Middle frontal gyrus (tissue), 1 donor: ENCODE data around the gene ZDHHC22.

Experiments used
- DNase-seq: peaks from one replicate; pipeline ENCODE4 v3.0.0-alpha.2; 2015; ENCODE audit warnings: low spot score; ENCODE audit errors: extremely low spot score

The ZDHHC22 gene

DNA sequence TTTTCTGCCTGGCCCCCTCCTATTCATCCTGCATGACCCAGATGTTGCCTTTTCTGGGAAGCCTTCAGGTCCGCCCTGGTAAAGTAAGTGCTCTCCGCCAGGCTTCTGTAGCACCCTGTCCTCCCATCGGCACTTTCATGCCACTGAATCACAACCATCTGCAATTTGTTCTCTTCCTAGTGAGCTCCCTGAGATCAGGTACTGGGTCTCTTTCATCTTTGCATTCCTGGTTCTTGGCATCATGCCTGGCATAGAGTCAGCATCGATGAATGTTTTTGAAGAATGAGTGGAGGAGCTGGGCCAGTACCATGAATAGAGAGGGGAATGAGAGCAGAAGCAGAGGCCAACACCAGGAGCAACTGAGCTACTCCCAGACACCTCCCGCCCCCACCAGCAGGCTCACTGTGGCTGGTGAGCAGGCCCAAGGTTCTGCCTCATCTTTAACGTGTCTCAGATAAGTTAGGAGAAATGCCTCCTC lies 13.1 kb downstream of the ZDHHC22 start:
- no peak for DNase-seq

DNA sequence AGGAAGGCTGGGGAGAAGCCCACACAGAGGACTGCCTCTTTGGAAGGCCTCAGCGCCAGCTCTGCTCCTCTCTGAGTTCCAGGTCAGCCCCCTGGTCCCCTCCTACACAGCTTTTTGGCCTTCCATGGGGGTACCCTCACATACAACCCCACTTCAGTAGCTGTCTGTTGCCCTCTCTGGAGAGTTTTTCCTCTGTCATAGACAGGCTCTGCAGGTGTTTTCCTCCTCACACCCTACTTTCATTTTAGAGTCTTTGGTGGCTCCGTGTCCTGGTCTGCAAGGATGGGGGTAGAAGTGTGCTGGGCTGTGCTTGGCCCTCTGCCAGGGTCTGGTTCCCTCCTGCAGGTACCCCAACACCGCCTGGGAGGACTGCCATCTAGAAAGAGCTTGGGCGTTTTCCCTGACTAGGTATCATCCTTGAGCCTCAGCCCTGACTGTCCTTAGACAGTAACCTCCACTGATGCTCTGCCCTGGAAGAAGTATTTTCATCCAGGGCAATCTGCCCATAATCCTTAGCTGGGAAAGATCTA lies 15.1 kb downstream of the ZDHHC22 start:
- no peak for DNase-seq

DNA sequence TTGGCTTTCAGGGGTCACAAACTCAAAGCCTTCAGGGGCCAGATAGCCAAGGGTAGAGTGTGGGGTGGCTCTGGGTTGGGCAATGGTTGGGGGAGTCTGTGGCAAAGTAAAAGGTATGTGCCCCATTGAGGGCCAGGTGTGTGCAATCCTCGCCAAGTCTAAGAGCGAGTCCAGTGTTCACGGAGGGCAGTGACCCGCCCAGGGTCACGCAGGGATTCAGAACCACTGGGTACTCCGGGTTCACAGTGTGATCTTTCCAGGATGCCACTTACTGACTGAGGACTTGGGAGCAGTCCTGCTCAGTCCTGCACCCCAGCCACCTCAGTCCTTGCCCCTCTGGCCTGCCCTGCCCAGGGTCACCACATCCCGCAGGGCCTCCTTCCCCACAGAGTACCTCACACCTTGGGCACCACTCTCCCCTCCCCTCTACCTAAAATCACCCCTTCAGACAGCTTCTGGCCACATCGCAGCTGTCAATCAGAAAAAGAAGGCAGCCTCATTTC lies 15.7 kb downstream of the ZDHHC22 start:
- no peak for DNase-seq

DNA sequence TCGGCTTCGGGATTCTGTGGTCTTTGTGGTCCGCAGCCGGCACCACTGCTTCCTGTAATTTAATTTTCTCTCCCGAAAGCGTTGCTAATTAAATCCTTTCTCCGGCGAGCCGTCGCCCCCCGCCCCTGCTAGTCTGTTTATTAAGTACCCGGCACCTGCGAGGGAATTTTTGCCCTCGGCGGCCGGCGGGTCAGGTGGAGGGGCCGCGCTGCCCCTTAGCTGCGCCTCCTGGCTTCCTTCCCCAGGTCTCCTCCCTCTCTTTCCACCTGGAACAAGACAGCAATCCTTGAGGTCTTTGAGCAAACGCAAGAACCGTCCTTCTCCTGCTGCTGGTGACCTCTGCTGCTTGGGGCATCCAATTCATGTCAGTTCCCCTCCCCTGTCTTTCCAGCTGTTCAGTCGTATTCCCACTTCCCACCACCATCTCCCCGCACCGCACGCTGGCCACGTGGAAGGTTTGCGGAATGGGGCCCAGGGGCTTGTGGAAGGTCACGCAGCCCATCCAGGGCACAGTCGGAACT lies 16.2 kb downstream of the ZDHHC22 start:
- DNase-seq: no peak

DNA sequence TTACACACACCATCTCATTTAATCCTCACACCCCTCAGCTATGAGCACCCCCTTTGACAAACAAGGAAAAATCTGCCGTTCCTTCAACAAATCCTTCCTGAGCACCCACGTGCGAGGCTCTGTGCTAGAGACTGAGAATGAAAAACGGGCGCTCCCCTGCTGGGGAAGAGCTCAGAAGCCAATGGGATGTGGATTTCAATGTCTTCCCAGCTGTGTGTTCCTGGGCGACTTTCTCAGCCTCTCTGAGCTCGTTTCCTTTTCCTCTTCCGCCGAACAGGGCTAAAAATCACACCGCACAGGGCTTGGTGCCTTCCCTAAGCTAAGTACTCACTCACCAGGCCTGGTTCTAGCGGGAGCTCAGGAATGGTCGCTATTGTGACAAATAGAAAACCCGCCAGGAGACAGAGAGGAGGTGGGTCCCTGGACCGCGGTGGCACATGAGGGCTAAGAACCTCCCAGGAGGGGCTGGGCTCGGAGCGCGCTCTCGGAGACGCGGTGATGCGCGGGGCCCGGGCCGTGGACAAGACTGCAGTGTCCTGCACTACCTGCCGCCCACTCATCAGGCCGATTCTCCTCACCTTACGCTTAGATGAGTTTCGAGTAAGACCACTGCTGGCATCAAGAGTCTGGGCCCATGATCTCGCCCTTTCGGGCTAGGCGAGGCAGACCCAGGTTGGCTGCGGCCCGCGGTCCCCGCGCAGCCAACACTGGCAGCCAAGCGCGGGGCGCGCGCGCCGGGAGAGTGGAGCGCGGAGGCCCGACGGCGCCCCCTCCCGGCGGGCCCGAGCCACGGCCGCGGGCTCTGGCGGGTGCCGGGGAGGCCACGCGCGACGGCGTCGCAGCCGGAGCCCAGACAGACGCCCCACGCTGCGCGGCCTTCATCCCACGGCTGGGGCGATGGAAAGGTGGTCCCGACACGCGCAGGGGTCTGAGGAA lies 17.0 kb downstream of the ZDHHC22 start:
- DNase-seq: no peak

DNA sequence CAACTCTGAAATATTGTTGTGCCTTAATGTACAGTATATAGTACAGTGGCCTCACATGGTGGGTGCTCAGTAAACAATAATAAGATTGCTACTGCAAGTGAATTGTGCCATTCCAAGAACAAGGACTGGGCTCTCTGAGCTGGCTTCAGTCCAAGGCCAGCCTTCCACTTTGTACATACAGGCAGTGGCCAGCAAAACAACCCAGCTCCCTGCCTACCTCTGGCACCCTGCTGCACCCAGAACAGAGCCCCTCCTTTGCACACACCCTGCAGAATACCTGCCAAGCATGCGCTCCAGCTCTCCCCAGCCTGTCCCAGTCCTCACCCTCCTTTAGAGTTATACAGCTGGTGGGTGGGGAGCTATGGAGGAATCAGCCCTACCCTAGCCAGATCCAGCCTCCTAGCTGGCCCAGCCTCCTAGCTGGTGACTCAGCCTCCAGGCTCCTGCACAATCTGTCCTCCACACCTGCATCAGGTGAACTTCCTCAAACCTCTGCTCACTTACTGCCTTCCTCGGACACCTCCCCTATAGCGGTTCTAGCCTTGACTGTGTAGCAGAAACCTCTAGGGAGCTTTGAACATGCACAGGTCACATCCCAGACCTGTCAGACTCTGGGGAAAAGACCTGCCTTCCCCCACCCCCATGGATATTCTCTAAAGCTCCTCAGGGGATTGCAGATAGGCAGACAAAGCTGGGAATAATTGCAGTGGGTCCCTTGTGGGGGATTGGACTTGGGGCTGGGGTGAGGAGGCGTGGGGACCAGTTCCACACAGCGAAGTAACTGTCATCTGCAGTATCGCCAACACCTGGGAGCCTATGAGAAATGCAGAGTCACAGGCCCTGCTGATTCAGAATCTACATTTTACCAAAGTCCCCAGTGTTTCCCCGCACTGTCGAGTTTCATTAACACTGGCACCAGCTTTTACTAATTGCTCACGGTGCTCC lies 17.9 kb downstream of the ZDHHC22 start:
- DNase-seq: no peak

DNA sequence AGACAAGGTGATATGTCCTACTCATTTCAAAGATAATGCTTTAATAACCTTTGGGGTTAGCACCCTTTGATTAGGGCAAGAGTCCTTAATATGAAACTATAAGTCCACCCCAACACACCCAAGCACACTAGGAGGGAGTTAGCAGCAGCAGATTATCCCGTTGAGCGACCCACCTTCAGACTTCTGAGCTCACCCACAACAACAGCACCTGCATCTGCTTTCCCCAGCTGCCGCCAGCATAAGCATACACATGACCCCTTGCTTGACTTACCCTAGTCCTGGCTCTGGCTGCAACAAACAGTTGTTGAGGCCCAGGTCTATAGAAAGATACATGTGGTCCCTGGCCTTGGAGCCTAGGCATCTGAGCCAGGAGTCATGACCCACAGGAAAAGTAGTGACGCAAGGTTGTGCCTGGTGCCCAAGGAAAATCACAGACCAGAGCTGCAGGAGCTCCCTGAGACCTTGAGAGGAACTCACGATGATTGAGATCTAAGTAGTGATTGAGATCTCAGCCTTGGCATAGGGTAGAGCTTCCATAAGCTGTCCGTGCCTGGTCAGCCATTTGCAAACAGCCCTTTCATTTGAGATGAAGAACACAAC lies 19.0 kb downstream of the ZDHHC22 start:
- no peak for DNase-seq

DNA sequence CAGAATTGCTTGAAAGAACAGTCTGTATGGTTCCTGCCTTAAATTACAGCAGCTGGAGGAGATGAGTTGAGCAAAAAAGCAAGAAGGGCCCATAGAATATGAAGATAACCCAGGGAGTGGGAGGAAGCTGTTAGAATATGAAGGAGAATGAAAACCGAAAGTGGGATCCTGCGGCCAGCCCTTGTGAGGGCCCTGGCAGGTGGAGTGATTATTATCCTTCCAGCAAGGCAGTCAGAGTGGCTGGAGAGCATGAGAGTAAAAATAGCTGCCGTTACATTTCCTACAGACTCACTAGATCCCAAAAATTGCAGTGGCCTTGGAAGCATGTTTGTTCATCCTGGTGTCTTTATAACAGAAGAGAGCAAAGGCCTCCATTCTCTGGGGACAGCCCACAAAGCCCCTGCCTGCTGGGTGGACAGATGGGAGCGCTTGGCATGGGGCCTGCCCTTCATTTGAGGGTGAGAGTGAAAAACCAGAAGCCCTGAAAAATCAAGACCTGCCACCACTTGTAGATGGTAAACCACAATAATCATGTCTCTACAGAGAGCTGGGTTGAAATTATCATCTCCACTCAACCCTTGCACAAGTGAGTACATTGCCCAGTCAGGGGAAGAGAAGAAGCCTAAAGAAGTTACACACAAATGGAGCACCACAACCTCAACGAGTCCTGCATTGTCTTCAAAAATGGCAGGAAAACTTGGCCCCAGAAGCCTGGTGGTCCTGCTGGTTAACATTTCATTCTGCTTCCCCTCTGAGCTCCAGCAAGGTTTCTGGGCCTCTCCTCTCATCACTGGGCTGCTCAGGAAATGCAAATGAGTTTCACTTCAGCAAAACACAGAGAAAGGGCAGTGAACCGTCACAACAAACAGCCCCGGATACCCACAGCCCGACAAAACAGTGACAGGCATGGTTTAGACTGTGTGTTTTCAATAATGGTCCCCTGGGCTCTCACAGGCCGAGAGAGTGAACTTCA lies 20.5 kb downstream of the ZDHHC22 start:
- DNase-seq: no peak

DNA sequence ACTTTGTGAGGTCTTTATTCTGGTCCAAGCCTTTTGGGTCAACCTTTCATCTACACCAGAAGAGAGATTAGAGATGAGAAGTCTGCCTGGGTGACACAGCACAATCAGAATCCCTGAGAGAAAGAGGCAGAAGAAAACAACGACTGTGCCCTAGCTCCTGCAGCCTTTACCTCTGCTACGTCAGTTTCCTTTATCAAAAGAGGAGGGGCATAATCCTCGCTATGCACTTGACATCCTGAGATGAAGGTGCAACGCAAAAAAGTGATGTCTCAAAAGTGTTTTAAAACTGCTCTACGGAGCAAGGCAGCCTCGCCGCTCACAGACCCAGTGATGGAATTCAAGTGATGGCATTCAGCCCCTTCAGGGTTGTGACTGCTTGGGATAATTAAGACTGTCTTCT lies 21.7 kb downstream of the ZDHHC22 start:
- no peak for DNase-seq

DNA sequence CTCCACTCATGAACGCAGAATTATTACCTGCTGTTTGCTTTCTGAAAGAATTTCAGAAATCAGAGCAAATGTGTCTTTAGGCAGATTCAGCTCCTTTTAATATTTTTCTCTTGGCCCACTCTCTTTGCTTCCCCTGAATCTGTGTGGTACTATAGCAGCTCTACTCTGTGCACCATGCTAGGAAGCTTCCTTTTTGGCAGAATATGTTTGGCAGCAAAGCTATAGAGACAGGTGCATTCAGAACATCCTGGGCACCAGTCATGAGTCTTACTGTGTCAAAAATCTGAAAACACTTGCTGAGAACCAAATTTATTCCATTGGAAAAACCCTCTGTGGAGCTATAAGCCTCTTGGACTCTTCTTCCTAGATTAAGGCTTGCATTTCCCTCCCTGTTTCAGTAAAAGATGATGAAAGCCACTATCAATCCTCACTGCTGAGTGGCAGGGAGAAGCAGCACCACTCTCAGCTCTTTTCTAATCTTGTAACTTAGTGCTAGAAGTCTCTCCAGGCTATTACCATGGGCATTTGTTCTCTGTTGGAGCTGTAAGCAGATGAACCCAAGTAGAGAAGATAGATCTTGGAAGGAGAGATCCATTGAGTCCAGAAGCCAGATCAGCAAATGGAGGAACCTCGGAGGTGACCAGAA lies 25.3 kb downstream of the ZDHHC22 start:
- no peak for DNase-seq

DNA sequence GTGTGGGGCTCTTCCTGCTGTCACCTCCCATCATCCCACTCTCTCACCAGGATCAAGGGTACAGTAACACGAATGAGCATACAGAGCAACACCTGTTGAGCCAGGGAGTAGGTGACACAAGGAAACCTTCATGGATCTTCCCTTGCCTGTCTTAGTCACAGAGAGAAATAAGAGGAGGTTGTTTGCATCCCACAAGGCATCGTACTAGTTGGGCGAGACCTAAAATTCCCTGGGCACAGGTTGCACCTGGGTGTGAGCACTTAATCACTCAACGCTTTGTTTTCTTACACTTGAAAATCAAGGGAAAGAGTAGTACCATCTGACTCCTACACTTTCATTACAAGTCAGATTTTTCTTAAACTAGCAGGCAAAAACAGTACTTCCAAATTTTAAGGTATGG lies 27.0 kb downstream of the ZDHHC22 start:
- DNase-seq: no peak

DNA sequence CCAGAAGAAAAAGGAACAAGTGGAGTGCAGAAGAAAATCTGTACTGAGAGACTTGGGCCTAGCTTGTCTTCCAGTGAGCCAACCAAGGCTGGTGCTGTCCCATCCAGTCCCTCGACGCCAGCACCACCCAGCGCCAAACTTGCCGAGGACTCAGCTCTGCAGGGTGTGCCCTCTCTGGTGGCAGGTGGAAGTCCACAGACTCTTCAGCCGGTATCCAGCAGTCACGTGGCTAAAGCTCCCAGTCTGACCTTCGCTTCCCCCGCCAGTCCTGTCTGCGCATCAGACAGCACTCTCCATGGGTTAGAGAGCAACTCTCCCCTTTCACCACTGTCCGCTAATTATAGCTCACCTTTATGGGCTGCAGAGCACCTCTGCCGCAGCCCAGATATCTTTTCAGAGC lies 27.9 kb downstream of the ZDHHC22 start:
- no peak for DNase-seq

DNA sequence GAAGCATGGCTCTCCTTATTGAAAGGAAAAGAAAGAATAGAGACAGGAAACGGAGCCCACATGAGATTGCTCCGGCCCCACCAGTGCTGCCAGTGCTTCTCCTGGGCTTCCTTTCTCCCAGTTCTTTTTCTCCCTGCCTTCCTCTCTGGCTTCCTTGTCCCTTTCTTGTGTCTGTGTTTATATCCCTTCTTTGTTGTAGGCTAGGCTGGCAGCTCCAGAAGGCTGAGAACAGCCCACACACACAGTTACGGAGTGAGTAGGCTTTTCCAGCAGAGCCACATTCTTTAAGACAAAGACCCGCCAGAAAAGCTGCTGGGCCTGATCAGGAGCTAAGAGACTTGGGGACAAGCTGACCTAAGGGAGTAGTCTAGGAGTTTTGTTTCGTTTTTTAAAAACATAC lies 30.6 kb downstream of the ZDHHC22 start:
- DNase-seq: no peak

DNA sequence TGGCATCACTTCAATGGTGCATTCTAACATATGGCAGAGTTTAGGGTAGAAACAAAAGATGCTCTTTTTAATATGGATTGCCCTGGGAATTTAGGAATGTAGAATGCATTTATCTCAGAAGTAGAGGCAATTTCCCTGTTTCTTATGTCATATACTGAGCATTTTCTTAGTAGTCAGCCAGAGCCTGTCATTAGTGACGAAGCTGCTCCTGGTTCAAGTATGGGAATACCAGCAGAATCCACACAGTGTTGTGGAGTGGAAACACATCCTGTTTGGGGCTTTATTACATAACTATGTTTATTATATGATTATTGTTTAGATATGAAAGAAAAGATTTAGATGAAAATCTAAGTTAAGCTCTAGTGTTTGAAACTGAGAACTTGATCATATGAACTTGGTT lies 31.3 kb downstream of the ZDHHC22 start:
- no peak for DNase-seq

DNA sequence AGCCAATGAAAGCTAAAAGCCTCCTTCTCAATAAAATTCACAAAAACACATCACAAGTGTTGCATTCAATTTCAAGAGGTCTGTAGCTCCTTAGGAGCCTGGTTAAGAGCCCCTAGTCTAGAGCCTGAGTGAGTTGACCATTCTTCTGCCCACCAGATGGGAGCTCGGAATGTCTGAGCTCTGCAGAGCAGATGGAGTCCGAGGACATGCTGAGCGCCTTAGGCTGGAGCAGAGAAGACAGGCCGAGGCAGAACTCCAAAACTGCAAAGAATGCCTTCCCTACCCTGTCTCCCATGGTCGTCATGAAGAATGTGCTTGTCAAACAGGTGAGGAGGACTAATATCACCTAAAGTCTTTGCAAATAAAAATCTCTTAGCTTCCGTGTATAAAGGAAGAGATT lies 31.9 kb downstream of the ZDHHC22 start:
- DNase-seq: no peak

DNA sequence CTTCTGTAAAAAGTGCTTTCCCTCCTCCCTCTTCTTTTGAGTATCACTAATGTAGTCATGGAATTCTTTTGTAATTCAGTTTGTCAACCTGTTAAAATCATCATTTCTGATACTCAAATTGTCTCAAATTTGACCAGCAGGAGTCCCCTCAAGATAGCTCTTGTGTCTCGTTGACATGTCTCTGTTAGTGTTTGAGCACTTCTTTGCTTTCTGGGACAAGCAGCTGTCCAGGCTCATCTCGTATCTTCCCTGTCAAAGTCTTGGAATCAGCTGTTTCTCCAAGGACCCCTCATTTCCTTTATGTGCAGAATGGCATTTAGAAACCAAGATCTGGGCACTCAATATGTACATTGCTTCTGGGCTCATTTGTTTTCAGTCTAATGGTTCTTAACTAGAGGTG lies 32.8 kb downstream of the ZDHHC22 start:
- DNase-seq: no peak

DNA sequence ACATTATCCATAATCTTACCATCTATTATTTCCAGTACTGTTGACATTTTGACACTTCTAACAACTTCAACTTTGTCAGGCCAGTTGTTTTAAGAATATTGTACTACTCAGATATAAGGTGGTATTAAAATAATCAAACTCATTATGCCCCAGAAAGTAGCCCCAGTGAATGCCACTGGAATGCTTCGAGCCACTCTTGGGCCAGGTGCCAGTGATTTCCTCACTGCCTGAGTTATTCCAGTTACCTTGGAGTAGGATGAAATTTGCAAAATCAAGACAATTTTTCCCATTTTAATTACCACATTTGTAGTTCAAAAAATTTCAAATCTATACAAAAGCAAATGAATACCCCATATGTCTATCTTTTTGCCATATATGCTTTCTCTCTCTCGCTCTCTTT lies 34.4 kb downstream of the ZDHHC22 start:
- no peak for DNase-seq

DNA sequence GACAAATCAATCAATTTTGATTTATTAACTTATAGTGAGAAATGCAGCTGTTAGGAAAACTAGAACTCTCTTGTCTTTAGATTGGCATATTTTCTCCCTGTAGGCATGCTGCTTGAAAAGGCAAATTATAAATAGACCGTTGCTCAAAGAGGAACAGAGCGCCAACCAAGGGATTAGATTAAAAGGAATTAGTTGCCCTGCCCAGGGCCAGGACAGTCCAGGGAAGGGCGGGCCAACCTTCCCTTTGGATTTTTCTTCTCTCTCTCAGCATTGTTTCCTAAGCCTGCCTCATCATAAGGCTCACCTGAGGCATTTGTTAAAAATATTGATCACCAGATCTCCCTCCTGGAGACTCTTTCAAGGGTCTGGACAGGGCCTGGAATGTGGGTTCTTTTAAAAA lies 34.9 kb downstream of the ZDHHC22 start:
- DNase-seq: no peak
